ENCODE measurements around the gene PKIG. TPM values are rescaled to one million over a fixed set of nuclear protein-coding genes. Genes with fewer than 3 reads are reported as not detected.

Gene PKIG
- total and polyA plus RNA-seq, 2 donors (not counting 3 experiments of a cell fraction or from before 2014, with no cell fraction given): 135 to 167 TPM

DNA sequence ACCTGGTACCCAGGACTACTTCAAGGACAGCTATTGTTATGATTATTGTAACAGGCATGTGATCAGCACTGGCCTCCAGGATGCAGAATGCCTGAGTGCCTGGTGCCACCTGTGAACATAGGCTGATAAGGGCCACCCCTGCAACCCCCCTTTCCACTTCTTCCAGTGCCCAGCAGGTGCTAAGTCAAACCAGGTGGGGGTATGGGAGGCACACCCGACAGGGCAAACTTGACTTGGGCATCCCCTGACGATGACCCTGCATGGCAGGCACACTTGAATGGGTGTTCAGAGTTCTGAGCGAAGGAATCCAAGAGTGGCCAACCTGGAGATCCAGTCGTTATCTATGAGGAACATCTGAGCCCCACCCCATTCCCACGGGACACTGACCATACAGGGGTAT, 65.7 kb downstream of the PKIG start:
- POLR2A ChIA-PET: no interaction called here
- dilution Hi-C loops (cut with MboI; ENCODE audit: extremely low pct_ligation_motif_present, low sequenced_read_pairs): no loop called here
- TF ChIP-seq, protein P1, sequence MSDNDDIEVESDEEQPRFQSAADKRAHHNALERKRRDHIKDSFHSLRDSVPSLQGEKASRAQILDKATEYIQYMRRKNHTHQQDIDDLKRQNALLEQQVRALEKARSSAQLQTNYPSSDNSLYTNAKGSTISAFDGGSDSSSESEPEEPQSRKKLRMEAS (IDR thresholded peaks at IDR 0.05; ENCODE audit: insufficient read depth, insufficient read length): no peak
- TF ChIP-seq MYC (IDR thresholded peaks at IDR 0.05; ENCODE audit: low read depth, low read length) (no peak), POLR2A (IDR thresholded peaks at IDR 0.05; ENCODE audit: low read depth, low read length) (no peak), GATA2 (IDR thresholded peaks at IDR 0.05; ENCODE audit: insufficient read depth, insufficient read length, low read depth, low read length) (no peak), JUN (IDR thresholded peaks at IDR 0.05; ENCODE audit: borderline replicate concordance, insufficient read depth, insufficient read length, low read depth) (no peak), POLR2AphosphoS5 (IDR thresholded peaks at IDR 0.05; ENCODE audit: insufficient read depth, low read depth, low read length) (no peak)
- TF ChIP-seq, protein P2, sequence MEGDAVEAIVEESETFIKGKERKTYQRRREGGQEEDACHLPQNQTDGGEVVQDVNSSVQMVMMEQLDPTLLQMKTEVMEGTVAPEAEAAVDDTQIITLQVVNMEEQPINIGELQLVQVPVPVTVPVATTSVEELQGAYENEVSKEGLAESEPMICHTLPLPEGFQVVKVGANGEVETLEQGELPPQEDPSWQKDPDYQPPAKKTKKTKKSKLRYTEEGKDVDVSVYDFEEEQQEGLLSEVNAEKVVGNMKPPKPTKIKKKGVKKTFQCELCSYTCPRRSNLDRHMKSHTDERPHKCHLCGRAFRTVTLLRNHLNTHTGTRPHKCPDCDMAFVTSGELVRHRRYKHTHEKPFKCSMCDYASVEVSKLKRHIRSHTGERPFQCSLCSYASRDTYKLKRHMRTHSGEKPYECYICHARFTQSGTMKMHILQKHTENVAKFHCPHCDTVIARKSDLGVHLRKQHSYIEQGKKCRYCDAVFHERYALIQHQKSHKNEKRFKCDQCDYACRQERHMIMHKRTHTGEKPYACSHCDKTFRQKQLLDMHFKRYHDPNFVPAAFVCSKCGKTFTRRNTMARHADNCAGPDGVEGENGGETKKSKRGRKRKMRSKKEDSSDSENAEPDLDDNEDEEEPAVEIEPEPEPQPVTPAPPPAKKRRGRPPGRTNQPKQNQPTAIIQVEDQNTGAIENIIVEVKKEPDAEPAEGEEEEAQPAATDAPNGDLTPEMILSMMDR (IDR thresholded peaks at IDR 0.05; ENCODE audit: extremely low read depth in 1 of 2, insufficient read depth in 1 of 2, low read depth in 1 of 2, low read length in 2 of 2): no peak

More for the DNA sequence above, 65.7 kb downstream of the PKIG start:
- no peak for DNase-seq (ENCODE audit: low read depth, low spot score)
- no TSS peak for BruUV-seq (replicated peaks)
- no peaks in the 10 kb centered on the region for H4K20me1 ChIP-seq (replicated peaks; ENCODE audit: control insufficient read depth, extremely low read depth, insufficient read depth, low read length)
- H3K4me1 ChIP-seq (ENCODE audit: control insufficient read depth, extremely low read depth, insufficient read depth, low read length): peaks cover 40% of the 10 kb centered on the region
- H3K9me1 ChIP-seq (replicated peaks; ENCODE audit: control insufficient read depth, extremely low read depth, insufficient read depth, low read length): no peaks in the 10 kb centered on the region
- H3K79me2 ChIP-seq (ENCODE audit: control insufficient read depth, insufficient read depth, low read length): no peaks in the 10 kb centered on the region
- intact Hi-C loops (cut with micrococcal nuclease): no loop called here
- H3K36me3 ChIP-seq (ENCODE audit: control insufficient read depth in 2 of 2, extremely low read depth in 1 of 2, insufficient read depth in 2 of 2, low read length in 2 of 2): no peaks in the 10 kb centered on the region
- no peaks in the 10 kb centered on the region for H3K9me3 ChIP-seq (replicated peaks; ENCODE audit: control insufficient read depth, insufficient read depth, low read length)
- H3K27ac ChIP-seq (ENCODE audit: insufficient read depth, low read depth, low read length): no peak overlapping the region
- no peak overlapping the region for H3K9ac ChIP-seq (replicated peaks; ENCODE audit: extremely low read depth, insufficient read depth, low read length)
- H3K4me2 ChIP-seq (ENCODE audit: insufficient read depth, low read length): no peak overlapping the region
- H3K4me3 ChIP-seq (replicated peaks in 1 of 3; ENCODE audit: insufficient read depth in 1 of 3, low read depth in 1 of 3, low read length in 3 of 3): no peak overlapping the region
- peaks cover under 1% of the 10 kb centered on the region in 2 experiments for H3K27me3 ChIP-seq (ENCODE audit: control insufficient read depth in 2 of 2, insufficient read depth in 2 of 2, low read length in 2 of 2)
- H2AFZ ChIP-seq (ENCODE audit: low read depth, low read length): no peak overlapping the region
- FAIRE-seq: no peak
- CTCF ChIA-PET: interaction anchor here (6.5 kb wide), 1 partner anchor 36 kb away, joined by 39 read pairs; no protein-coding TSS in a partner anchor
